Jurkat, Clone E6-1 (cell line): ENCODE results near the gene TEX51. TPM values are rescaled to one million over a fixed set of nuclear protein-coding genes. Genes with fewer than 3 reads are reported as not detected.

Experiments used
- DNase-seq: peaks from one replicate; pipeline ENCODE4 v3.0.0-alpha.2; 2011; ENCODE audit warnings: low read depth, low spot score
- H3K4me3 ChIP-seq: 2 replicates; pipeline ENCODE4 v1.5.1; 2011; ENCODE audit warnings: mild to moderate bottlenecking, low read length, control low read depth, moderate library complexity
- polyA plus RNA-seq: library from polyadenylated mRNA; unstranded; fragments of >200 nt; gene quantifications from one replicate; pipeline ENCODE4 v1.2.1, GENCODE V29; 2012; ENCODE audit warnings: missing spikeins; ENCODE audit not compliant: insufficient read length, insufficient read depth

The TEX51 gene
- polyA plus RNA-seq, result not detected

DNA sequence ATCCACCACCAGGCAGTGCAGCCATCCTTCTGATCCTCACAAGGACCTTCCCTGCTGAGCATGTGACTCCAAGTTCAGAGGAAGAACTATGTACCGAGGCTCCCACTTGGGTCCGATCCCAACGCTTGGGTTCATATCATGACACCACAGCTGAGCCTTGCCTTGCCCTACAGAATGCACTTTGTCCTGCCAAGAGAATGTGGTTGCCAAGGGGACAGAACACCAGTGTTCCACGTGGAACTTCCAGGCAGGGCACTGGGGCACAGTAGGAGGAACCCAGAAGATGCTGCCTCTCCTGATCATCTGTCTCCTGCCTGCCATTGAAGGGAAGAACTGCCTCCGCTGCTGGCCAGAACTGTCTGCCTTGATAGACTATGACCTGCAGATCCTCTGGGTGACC lies at the start of gene TEX51:
TSS of gene TEX51 (plus strand) at position 255 of the 400 bp plus-strand sequence. CDS start at position 284, 29 bp downstream.
- no peak for DNase-seq
- H3K4me3 ChIP-seq, result no peak within 1 kb of the TSS

DNA sequence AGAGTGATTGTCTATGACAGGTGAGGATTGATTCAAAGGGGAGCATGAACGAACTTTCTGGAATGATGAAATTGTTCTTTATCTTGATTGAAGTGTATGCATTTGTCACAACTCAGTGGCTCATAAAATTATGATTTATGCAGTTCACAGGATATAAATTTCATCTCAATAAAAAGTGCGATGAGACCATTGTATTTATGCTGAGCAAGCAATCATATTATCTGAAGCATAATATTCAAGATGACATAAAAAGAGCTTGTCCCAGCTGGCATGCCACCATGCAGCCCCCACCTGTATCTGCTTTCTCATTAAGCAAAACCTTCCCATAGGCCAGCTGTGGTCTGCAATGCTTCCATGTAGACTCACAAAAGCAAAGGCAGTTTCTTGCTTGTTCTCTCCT lies 49.6 kb upstream of the TEX51 start:
- no peak for DNase-seq
- H3K4me3 ChIP-seq, result no peak overlapping the region

DNA sequence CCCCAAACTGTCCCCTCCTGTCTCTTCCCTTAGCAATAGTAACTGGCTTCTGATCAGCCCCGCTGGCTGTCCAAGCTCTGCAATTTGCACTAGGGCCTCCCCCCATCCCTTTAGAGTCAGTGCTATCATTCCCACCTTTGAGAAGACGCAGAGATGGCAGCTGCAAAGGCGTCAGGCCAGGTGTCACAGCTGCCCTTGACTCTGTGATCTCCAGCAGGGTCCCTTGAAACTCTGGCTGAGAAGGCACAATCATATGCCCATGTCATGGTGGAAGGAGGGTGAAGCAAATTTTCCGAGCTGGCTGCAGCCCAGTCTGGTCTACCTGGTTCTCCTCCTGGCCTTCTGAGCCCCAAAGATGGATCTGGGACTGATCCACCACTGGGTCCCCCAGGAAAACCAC lies 49.2 kb upstream of the TEX51 start:
- DNase-seq, result no peak
- H3K4me3 ChIP-seq, result no peak overlapping the region

DNA sequence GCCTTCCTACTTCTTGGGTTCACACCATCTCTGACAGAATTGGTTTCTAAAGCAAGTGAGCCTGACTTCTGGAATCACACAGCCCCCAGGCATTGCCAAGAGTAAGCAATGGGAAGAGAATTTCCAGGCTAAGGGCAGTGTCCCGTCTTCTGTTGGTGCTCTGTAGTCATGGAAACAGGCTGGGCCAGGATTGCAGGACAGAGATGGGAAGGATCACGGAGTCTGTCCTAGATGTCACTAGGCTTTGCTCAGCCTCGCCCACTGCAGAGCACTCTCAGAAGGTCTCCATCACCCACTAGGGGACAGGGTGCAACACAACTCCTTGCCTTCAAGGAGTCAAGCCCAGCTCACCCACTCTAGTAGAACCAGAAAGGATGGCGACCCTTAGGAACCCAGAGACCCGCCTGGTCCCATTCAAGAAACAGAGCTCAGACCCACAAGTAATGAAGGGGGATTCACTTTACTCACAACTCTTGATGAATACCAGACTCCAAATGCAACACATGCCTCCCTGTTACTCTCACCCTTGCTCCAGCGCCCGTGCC lies 48.6 kb upstream of the TEX51 start:
- no peak overlapping the region for H3K4me3 ChIP-seq
- DNase-seq, result no peak

DNA sequence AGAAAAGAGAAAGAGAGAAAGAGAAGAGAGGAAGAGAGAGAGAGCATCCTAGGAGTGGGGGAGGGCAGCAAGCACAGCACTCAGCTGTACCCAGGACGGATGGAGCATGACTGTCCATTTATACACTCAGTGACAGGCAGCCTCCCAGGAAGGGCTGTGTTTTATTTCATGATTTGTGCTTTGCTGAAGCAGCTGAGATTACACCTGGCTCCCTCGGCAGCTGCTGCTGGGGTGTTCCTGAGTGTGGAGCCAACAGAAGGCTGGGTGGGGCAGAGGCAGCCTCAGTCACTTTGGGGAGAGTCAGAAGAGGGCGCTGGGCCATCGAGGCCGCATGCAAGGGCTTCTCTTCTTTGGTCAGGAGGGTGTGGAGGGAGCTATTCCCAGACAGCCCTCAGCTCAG lies 47.8 kb upstream of the TEX51 start:
- DNase-seq, result no peak
- H3K4me3 ChIP-seq, result no peak overlapping the region

DNA sequence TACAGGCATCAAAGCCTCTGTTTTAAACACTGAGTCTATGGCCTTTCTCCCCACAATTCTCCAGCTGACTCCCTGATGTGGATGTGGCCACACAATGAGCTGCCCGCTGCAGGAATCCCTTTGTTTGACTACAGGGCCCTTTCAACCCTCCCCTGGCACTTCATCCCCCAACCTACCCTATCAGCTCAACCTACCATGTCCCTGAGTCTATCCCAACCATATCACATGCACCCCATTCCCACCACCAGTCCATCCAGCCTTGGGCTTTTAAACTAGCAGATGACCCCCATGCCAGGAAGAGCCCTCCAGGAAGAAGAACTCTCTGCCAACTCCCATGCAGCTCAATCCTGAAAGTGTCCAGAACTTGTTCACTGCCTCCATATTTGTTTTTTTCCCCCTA lies 46.9 kb upstream of the TEX51 start:
- H3K4me3 ChIP-seq, result no peak overlapping the region
- DNase-seq, result no peak

DNA sequence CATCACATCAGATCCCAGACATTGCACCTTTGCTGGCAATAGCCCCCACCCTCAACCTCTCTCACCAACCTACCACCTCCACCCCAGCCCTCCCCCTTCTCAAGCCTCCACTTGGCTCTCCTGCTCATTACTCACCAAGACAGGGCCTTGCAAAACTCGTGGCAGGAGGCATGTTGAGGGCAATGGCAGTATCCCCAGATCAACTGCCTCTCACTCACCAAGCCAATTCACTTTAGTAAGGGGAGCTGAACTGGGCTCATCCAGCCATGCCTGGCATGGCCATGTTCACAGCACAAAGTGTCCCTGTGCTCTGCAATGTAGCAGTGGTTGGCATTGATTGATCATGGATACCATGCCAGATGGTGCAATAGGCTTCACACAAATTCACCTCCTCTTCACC lies 46.3 kb upstream of the TEX51 start:
- no peak overlapping the region for H3K4me3 ChIP-seq
- DNase-seq, result no peak

DNA sequence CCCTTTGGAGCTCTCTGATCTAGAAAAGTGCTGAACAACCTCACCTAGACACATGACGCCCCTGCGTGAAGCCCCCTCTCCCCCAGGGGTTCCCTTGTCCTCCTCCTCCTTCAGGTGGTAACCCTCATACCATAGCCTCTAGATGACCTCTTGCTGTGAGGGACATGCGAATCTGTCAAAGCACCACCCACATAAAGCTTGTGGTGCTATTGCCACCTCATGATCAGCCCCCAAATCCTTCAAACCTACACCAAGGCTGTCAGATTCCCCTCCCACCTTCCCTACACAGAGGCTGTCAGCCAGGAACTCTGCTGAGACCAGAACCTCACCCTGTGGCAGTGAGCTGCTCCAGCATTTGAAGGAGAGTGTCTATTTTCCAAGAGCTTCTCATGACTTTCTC lies 43.1 kb upstream of the TEX51 start:
- no peak for DNase-seq

DNA sequence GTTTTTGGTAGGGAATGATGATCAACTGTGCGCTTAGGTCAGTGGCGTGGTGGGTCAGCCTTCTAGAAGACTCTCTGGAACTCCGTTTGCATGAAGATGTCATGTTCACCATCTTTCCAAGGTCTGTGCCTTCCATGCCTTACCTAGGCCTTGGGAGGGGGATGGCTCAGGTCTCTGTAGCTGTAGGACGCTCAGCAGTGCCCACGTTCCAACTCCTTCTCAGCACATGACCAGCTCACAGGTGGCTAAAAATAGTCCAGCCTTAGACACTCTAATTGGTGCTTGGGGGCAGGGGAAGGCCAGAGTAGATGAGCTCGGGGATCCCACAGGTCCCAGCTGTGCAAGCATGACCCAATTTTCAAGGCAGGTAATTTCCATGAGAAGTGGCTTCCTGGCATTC lies 42.3 kb upstream of the TEX51 start:
- no peak overlapping the region for H3K4me3 ChIP-seq
- DNase-seq, result no peak

More for the DNA sequence above, 43.1 kb upstream of the TEX51 start:
- no peak overlapping the region for H3K4me3 ChIP-seq

DNA sequence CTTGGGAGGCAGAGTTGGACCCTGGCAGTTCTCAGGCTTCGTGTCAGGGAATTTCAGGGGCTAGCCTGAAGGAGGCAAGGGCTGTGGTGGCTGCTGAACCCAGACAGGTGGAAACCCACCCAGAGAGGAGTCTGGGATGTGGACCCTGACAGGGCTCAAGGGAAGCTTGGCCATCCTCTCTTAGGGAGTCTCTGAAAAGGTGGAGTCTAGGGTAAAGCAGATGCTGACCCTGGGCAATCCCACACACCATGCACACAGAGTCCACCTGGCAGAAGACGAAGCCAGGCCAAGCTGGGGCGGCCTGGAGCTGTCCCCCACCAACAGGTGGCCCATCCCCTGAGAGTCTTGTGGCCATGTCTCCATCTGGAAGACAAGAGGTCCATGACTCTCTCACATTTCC lies 41.2 kb upstream of the TEX51 start:
- no peak overlapping the region for H3K4me3 ChIP-seq
- no peak for DNase-seq

DNA sequence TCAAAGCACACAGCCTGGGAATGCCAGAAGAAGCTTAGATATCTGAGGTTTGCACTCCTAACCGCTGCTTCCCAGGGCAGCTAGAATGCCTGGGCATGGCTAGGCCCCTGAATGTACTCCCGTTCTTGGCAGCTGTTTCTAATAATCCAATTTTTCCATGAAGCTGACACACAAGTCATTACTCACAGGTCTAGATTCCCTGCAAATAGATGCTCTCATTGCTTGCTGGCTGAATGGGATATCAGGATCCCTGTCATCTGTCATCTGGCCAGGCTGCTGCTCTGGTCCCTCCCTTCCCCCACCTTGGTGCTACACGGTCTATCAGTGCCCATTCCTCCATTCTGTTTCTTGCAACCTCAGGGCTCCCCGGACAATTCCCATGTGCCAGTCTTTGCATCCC lies 40.7 kb upstream of the TEX51 start:
- H3K4me3 ChIP-seq, result no peak overlapping the region
- no peak for DNase-seq

DNA sequence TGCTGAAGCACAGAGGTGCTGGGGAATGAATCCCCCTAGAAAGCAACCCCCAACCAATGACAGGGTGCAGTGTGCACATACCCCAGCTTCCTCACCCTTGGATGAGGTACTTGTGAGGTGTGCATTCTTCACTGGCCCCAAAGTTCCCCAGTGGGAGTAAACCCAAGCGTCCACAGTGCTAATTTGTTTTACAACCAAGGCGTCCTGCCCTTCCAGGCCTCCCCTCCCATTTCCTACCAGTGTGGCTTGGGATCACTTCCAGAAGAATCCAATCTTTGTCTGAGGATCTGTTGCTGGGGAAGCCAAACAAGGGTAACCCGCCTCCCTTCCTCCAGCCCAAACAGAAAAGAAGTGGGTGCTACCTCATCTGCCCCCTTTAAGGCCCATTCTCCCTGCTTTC lies 40.3 kb upstream of the TEX51 start:
- H3K4me3 ChIP-seq, result no peak overlapping the region
- DNase-seq, result no peak

DNA sequence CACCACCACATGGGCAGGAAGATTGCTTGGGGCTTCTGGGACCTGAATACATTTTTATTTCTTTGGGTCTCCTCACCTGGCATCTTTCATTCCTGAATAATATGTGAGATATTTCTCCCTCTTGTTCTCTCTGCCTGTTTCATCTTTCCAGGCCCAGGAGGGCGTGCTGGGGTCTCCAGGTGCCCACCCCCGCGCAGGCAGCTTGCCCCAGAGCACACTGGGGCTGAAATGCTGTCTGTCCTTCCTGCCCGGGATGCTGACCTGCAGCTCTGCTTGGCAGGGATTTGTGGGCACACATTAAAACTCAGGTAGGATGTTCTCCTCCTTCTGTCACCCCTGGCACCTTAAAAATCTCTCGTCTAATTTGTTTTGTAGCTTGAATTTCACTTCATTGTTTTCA lies 39.7 kb upstream of the TEX51 start:
- DNase-seq, result no peak
- H3K4me3 ChIP-seq, result no peak overlapping the region

DNA sequence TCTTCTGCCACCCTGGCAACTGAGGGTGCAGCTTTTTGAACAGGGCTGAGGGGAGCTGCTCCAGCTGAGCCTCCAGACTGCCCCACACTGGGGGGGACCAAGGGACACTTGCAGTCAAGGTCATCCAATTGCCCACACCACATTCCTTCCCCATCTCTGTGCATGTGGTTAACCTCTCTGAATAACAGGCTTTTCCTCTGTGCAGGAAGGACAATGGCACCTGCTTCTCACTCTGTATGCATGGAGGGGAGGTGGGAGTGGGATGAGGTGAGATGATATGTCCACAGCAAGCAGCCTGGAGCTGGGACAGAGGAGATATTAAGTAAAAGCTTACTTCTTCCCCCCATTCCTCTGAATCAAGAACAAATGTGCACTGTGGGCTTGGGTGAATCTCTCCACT lies 39.1 kb upstream of the TEX51 start:
- DNase-seq, result no peak
- no peak overlapping the region for H3K4me3 ChIP-seq

DNA sequence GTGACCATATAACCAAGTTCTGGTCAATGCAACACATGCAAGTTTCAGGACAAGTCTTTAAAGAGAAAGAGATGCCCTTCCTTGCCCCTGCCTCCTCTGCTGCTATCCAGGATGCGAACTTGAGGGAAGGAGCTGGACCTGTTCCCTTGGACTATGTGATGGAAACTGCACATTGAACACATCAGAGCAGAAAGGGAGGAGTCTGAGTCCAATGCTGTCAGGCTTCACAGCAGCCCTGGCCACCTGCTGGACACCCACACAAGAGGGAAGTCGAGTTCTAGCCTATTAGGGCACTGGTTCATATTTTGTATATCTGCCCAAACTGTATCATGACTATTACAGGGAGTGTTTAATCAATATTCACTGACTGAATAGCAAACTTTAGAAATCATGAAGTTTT lies 38.3 kb upstream of the TEX51 start:
- DNase-seq, result no peak
- H3K4me3 ChIP-seq, result no peak overlapping the region

DNA sequence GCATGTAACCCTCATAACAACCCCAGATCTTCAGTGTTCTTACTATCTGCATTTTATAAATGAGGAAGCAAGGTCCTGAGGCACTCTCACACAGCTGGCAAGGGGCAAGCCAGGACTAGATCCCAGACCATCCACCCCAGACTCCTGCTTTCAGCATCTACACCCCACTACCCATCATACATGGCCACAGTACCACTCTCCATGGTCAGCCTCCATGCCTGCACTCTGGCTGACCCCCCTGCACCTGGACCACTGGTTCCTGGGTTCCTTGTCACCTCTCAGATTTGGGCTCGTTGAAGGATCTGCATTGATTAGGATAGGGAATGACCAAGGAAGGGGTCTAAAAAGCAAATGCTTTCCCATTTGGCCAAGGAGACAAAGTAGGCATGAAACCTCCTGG lies 36.0 kb upstream of the TEX51 start:
- H3K4me3 ChIP-seq, result no peak overlapping the region
- no peak for DNase-seq

DNA sequence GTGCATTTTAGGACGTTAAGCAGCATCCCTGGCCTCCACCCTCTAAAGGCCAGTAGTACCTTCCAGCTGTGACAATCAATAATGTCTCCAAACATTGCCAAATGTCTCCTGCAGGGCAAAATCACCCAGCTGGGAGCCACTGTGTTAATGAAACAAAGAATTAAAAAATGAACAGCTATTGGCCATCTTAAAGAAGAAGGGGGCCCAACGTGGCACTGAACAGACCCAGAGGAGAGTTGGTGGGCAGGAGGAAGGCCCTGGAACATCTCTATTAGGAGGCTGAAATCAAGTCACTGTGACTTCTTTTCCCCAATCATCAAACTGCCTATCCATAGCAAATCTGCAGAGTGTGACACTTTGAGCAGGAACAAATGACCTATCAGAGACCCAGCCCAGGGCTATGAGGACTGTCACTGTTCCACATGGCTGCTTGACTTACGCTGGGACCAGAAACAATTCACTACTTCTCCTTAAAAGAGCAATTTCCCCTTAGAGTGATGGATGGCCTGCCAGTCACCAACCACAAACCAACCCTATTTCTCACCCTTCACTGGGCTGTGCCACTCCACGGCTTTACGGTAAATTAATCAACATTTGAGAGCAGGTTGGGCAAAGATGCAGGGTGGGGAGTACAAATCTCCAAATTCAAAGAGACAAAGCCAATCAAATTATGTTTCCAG lies 35.2 kb upstream of the TEX51 start:
- no peak overlapping the region for H3K4me3 ChIP-seq
- no peak for DNase-seq

DNA sequence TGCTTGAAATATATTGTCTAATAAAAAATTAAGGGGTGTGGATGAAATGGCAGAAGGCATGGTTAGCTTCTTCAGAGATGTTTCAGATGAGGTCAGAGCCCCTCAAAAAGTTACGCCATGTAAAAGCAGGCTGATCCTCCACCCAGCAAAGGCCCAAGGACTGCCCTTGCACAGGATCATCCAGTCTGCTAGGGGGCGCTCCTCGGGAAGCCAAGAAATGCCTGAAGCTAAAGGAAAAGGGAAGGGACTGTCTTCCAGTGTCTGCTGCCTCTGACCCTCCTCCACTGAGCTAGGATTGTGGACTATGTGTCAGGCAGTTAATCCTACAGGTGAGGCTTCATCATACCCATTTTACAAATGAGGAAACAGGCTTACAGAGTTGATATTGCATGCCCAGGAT lies 33.8 kb upstream of the TEX51 start:
- DNase-seq, result no peak
- H3K4me3 ChIP-seq, result no peak overlapping the region

DNA sequence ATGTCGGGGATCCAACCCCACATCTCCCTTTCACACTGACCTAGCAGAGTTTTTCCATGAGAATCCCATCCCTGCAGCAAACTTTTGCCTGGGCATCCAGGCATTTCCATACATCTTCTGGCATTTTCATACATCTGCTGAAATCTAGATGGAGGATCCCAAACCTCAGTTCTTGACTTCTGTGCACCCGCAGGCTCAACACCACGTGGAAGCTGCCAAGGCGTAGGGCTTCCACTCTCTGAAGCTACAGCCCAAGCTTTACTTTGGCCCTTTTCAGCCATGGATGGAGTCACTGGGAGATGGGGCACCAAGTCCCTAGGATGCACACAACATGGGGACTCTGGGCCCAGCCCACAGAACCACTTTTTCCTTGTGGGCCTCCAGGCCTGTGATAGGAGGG lies 32.2 kb upstream of the TEX51 start:
- DNase-seq, result no peak

DNA sequence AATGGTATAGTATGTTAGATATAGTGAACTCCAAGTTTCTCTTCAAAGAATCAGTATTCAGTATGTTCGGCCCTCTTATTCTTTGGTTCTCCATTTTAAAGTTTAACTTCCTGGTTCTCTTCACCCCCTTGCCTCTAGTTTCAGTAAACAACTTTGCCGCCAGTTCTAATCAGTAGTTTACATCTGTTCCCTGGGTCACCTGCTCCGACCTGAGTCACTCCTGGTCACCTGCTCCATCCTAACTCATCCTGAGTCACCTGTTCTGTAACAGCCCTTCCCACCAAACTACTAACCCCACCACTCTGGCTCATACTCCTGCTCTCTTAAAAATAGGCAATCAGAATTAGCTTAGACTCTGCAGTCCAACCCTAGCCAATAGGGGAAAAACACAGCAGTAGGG lies 23.7 kb upstream of the TEX51 start:
- no peak overlapping the region for H3K4me3 ChIP-seq
- no peak for DNase-seq

More for the DNA sequence above, 32.2 kb upstream of the TEX51 start:
- H3K4me3 ChIP-seq, result no peak overlapping the region

DNA sequence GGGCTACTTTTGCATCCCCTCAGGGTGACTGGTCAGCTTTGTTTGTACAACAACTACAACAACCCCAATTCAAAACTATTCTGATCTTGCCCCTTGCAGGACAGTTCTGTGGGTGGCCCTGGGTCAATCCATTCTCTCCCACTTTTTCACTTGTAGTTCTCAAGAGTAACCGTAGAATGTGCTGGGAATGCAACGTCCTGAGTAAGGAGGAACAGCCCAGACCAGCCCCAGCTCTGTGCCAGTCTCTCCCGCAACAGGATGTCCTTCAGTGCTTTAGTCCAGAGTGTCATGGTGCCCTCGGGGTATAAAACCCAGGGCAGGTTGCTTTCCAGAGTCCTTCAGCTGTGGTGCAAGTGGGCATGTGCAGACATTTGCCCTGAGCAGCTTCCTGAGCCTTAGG lies 22.1 kb upstream of the TEX51 start:
- no peak for DNase-seq
- H3K4me3 ChIP-seq, result no peak overlapping the region
